ENCODE measurements around the gene TESK2. TPM values are rescaled to one million over a fixed set of nuclear protein-coding genes. Genes with fewer than 3 reads are reported as not detected.
"Not testable (repeated sequence)": the region's sequence is repeated elsewhere in the genome, so short reads cannot be mapped to it uniquely, and the experiment has no call there.

TESK2 gene
- total RNA-seq, 1 donor from 2014 or later, result 12.2 TPM

DNA sequence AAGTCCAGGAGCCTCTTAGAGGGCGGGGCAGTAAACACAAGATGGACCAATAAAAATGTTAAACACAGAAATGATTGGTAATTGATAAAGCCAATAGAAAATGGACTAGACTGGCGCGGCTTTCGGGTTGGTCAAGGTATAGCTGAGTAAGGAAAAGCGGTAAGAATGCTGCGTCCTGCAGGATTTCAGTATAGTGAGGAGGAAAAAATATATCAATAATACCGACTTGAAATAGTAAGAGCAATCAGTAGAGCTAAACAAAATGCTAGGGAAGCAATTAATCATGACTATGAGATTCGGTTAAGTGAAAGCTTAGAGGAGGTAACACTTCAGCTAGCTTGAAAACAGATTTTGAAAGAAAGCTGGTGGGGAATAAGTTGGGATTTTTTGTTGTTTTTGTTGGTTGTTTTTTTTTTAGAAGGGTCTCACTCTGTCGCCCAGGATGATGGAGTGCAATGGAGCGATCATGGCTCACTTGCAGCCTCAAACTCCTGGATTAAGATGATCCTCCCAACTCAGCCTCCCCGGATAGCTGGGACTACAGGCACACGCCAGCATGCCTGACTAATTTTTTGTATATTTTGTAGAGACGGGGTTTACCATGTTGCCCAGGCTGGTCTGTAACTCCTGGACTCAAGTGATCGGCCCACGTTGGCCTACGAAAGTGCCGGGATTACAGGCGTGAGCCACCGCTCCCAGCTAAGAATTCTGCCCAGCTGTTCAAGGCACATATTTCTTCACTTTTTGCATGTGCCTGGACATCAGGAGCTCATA, 711 bp upstream of the TESK2 start:
- H3K27me3 Mint-ChIP-seq, result no peaks in the 10 kb centered on the region
- H3K4me1 Mint-ChIP-seq, result peaks cover 12% of the 10 kb centered on the region
- H3K4me3 Mint-ChIP-seq, result no peak overlapping the region
- intact Hi-C loops (cut with micrococcal nuclease), result loop anchor here (1.0 to 5.0 kb wide), 10 partner anchors 9 to 769 kb away; partner anchors contain the start of genes CCDC163, MMACHC, MUTYH and TOE1
- peaks cover 8% of the 10 kb centered on the region for H3K36me3 Mint-ChIP-seq (ENCODE audit: low read depth)
- TF ChIP-seq, protein P1, sequence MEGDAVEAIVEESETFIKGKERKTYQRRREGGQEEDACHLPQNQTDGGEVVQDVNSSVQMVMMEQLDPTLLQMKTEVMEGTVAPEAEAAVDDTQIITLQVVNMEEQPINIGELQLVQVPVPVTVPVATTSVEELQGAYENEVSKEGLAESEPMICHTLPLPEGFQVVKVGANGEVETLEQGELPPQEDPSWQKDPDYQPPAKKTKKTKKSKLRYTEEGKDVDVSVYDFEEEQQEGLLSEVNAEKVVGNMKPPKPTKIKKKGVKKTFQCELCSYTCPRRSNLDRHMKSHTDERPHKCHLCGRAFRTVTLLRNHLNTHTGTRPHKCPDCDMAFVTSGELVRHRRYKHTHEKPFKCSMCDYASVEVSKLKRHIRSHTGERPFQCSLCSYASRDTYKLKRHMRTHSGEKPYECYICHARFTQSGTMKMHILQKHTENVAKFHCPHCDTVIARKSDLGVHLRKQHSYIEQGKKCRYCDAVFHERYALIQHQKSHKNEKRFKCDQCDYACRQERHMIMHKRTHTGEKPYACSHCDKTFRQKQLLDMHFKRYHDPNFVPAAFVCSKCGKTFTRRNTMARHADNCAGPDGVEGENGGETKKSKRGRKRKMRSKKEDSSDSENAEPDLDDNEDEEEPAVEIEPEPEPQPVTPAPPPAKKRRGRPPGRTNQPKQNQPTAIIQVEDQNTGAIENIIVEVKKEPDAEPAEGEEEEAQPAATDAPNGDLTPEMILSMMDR (IDR thresholded peaks at IDR 0.05), result no peak
- no peaks in the 10 kb centered on the region for H3K9me3 Mint-ChIP-seq
- POLR2A ChIA-PET, result interaction anchor here (0.6 to 5.0 kb wide), 29 partner anchors 8 to 860 kb away, joined by 3 to 77 read pairs (median 10); partner anchors contain the start of genes AKR1A1, CCDC163, GPBP1L1 and HECTD3
- H3K27ac Mint-ChIP-seq, result no peak overlapping the region
- ATAC-seq (ENCODE audit: low read depth) (no peak), DNase-seq (no peak)
- CTCF ChIA-PET, result interaction anchor here (0.6 to 9.3 kb wide), 15 partner anchors 8 to 762 kb away, joined by 3 to 326 read pairs (median 5); partner anchors contain the start of genes CCDC163, HECTD3, MMACHC and UROD

DNA sequence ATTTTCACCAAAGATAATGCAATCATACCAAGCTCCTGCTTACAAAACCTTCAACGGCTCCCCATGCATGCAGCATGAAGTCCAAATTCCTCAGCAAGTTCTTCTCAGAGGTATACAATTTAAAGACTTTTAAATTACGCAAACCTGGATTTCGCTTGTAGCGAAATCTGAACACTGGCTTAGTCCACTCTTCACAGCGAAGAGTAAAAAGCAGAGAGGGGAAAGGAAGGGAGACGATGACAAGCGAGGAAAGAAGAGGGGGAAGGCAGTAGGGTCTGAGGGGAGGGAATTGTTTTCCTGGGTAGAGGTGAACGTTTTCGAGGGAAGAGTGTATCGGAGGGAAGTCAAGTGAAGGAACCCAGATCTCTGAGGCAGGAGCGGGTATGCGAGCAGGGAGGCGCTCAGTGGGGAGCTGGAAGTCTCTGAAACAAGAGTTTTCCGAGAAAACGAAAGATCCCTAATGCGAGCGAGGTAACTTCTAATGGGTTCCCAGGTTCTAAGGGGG, 790 bp downstream of the TESK2 start:
- ChIA-PET CTCF (interaction anchor here (6.3 to 9.3 kb wide), 2 partner anchors 131 to 476 kb away, joined by 123 to 326 read pairs; partner anchors contain the start of genes HECTD3 and UROD), POLR2A (interaction anchor here (0.6 to 5.0 kb wide), 19 partner anchors 10 to 758 kb away, joined by 3 to 77 read pairs (median 18); partner anchors contain the start of genes CCDC163, GPBP1L1, HPDL and MMACHC)
- Mint-ChIP-seq H3K4me3 (no peak overlapping the region), H3K27me3 (no peaks in the 10 kb centered on the region), H3K4me1 (peaks cover 12% of the 10 kb centered on the region), H3K36me3 (ENCODE audit: low read depth) (peaks cover 8% of the 10 kb centered on the region), H3K9me3 (no peaks in the 10 kb centered on the region), H3K27ac (no peak overlapping the region)
- DNase-seq (no peak), ATAC-seq (ENCODE audit: low read depth) (no peak)
- intact Hi-C loops (cut with micrococcal nuclease), result loop anchor here (2.0 to 5.0 kb wide), 2 partner anchors 15 to 768 kb away; no protein-coding TSS in a partner anchor
- TF ChIP-seq, protein P1 (IDR thresholded peaks at IDR 0.05), result no peak

DNA sequence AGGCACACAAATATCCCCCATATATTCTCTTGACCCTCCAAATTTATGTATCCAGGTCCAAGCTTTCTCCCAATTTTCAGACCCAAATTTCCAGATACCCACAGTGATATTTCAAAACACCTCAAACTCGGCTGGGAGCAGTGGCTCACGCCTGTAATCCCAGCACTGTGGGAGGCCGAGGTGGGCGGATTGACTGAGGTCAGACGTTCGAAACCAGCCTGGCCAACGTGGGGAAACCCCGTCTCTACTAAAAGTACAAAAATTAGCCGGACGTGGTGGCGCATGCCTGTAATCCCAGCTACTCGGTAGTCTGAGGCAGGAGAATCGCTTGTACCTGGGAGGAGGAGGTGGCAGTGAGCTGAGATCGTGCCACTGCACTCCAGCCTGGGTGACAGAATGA, 1.6 kb downstream of the TESK2 start:
- DNase-seq; ATAC-seq (ENCODE audit: low read depth); intact Hi-C loops (cut with micrococcal nuclease); H3K9me3 Mint-ChIP-seq; H3K27me3 Mint-ChIP-seq; H3K4me3 Mint-ChIP-seq: not testable (repeated sequence)
- POLR2A ChIA-PET, result interaction anchor here (0.6 to 5.0 kb wide), 12 partner anchors 10 to 185 kb away, joined by 3 to 77 read pairs (median 33); partner anchors contain the start of genes CCDC163, HPDL, MMACHC and MUTYH
- H3K4me1 Mint-ChIP-seq, result peaks cover 12% of the 10 kb centered on the region
- H3K27ac Mint-ChIP-seq, result peak overlapping the region; percentile 67
- CTCF ChIA-PET, result interaction anchor here (1.1 to 9.3 kb wide), 3 partner anchors 10 to 189 kb away, joined by 3 to 326 read pairs (median 4); partner anchors contain the start of genes CCDC163 and MMACHC
- peaks cover 11% of the 10 kb centered on the region for H3K36me3 Mint-ChIP-seq (ENCODE audit: low read depth)

DNA sequence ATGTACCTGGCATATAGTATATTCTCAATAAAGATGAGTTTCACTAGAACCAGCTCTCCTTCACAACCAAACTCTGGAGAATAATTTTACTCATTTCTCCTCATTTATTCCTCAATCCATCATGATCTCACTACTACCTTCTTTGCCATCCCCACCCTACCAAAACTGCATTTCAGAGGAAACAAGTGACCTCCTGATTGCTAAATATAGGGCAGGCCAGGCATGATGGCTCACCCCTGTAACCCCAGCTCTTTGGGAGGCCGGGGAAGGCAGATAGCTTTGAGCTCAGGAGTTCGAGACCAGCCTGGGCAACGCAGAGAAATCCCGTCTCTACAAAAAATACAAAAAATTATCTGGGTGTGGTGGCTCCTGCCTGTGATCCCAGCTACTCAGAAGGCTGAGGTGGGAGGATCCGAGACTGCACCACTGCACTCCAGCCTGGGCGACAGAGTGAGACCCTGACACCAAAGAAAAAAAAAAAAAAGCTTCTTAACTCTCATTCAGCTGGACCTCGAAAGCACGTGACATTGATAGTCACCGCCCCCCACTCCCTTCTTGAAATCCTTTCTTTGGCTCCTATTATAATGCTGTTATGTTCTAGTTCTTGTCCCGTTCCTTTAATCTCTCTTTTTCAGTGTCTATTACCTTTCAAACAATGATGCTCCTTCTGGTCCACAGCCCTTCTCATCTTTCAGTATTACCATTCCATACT, 2.1 kb downstream of the TESK2 start:
- Mint-ChIP-seq H3K4me1 (peaks cover 12% of the 10 kb centered on the region), H3K36me3 (ENCODE audit: low read depth) (peaks cover 11% of the 10 kb centered on the region), H3K4me3 (no peak overlapping the region), H3K27ac (peak overlapping the region; percentile 67), H3K9me3 (no peaks in the 10 kb centered on the region), H3K27me3 (no peaks in the 10 kb centered on the region)
- no peak for DNase-seq
- ChIA-PET POLR2A (interaction anchor here (0.6 to 5.0 kb wide), 12 partner anchors 9 to 185 kb away, joined by 3 to 77 read pairs (median 13); partner anchors contain the start of genes CCDC163, MMACHC, NASP and PRDX1), CTCF (interaction anchor here (1.1 to 9.3 kb wide), 3 partner anchors 11 to 189 kb away, joined by 3 to 326 read pairs (median 4); partner anchors contain the start of genes CCDC163 and MMACHC)
- no peak for ATAC-seq (ENCODE audit: low read depth)
- TF ChIP-seq, protein P1 (IDR thresholded peaks at IDR 0.05), result no peak
- intact Hi-C loops (cut with micrococcal nuclease), result no loop called here

DNA sequence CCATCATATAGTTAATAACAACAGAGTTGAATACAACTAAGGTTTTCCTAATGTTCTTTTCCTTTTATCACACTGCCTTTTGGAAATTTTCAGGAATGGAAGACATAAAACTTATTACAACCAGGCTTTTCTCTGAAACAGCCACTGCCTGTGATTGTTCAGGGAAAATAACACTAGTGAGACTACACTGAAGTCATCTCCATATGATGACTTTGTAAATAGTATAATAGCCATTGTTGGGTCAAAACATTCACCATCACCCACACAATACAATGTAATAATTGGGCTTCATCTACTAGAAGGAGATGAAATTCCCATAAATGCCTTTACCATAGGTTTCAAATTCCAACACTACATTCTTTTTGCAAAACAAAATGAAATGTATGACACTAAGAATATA, 5.0 kb downstream of the TESK2 start:
- no peak overlapping the region for H3K4me3 Mint-ChIP-seq
- no peak overlapping the region for H3K27ac Mint-ChIP-seq
- TF ChIP-seq, protein P1 (IDR thresholded peaks at IDR 0.05), result no peak
- peaks cover 15% of the 10 kb centered on the region for H3K36me3 Mint-ChIP-seq (ENCODE audit: low read depth)
- DNase-seq (no peak), ATAC-seq (ENCODE audit: low read depth) (no peak)
- intact Hi-C loops (cut with micrococcal nuclease), result no loop called here
- H3K9me3 Mint-ChIP-seq, result no peaks in the 10 kb centered on the region
- CTCF ChIA-PET, result no interaction called here
- H3K27me3 Mint-ChIP-seq, result no peaks in the 10 kb centered on the region
- peaks cover 7% of the 10 kb centered on the region for H3K4me1 Mint-ChIP-seq
- POLR2A ChIA-PET, result no interaction called here
